H4 (cell line): ENCODE results near the gene RFTN1. TPM values are rescaled to one million over a fixed set of nuclear protein-coding genes. Genes with fewer than 3 reads are reported as not detected.

Experiments
- DNase-seq: peaks from one replicate; pipeline ENCODE4 v3.0.0-alpha.2; 2015; ENCODE audit warnings: low spot score
- total RNA-seq: library from RNA; depleted of rRNA; stranded (reverse); fragments of >200 nt; shearing (Covaris generic); gene quantifications from 2 replicates; pipeline ENCODE4 v1.2.3, GENCODE V29; 2014

The RFTN1 gene
- total RNA-seq, 1 experiment from 2014 or later: 5.4 TPM

GRCh38 chr3:16437640-16438039 is 75.9 kb downstream of the RFTN1 start:
- no peak for DNase-seq

DNA sequence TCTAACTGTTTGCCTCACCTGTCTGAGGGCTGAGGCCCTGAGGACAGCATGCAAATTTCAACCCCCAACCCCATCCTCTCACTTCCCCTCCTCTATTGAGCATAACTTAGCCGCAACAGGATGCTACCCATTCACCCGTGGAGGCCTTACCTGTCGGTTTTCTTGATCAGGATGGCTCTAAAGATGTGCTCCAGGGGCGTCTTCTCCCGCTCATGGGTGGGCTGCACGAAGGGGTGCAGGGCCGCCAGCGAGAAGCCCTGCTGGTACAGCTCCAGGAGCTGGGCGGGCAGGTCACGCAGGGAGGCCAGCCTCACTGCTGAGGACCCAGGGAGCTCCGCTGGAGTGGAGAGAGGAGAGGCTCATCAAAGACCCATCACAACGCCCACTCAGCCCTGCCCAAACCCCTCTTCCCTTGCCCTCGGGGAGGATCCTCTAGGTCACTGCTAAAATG is 79.8 kb downstream of the RFTN1 start:
- no peak for DNase-seq

- no peak for DNase-seq
Measured at GRCh38 chr3:16432714-16433113, 80.8 kb downstream of the RFTN1 start.

- DNase-seq: no peak
Measured at GRCh38 chr3:16430717-16431630, 82.5 kb downstream of the RFTN1 start.

GRCh38 chr3:16429086-16429485 is 84.4 kb downstream of the RFTN1 start:
- no peak for DNase-seq

DNA sequence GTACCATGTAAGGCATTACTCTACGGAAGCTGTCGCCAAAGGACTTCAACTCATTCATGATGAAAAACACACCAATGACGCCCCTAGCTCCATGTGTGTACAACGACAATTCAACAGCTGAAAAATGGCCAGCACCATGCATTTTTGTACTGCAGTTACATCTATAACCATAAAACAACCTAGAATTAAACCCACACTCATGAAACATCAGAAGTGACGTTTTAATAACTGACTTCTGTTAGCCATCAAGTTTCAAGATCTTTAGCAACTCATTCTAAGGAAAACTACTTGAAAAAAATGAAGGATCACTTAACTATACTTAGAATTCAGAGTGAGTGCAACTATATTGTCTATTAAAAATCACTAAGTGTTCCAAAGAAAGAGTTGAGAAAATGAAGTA is 84.9 kb downstream of the RFTN1 start:
- no peak for DNase-seq

GRCh38 chr3:16427103-16427965 is 86.2 kb downstream of the RFTN1 start:
- no peak for DNase-seq

DNA sequence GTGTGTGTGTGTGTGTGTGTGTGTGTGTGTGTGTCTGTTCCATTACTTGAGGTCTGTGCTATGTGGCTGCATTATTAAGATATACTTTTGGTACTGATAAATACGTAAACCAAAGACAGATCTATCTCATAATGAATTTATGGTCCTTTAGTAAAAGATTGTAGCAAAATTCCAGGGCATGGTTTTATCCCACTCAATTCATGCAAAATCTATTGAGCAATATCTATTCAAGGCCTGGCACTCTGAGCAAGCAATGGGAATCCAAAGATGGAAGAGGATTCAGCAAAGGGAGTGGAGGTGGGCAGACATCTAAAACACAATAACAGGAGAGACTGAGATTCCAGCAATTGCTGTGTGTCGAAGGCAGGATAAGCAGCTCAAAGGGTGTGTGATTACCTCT is 86.8 kb downstream of the RFTN1 start:
- DNase-seq: no peak

DNA sequence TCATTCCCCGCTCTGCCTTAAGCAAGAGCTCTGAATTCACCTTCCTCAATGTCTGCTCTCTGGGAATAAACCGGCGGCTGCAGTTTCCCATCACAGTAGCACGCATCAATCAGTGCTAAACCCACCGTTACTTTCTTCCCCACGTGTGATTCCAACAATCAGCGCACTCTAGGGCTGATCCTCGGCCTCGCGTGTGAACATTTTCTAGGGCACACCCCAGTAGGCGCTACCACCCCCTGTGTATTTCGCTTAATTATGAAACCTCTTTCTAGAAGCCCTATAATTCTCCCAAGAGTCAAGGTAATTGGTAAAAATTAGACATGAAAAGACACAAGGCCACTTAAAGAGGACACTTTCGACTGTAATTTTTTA is 87.5 kb downstream of the RFTN1 start:
- DNase-seq: no peak

- DNase-seq: no peak
Measured at GRCh38 chr3:16425398-16426028, 88.0 kb downstream of the RFTN1 start.

- no peak for DNase-seq
Measured at GRCh38 chr3:16423947-16424673, 89.4 kb downstream of the RFTN1 start.

- no peak for DNase-seq
Measured at GRCh38 chr3:16423298-16423697, 90.2 kb downstream of the RFTN1 start.

- DNase-seq: no peak
Measured at GRCh38 chr3:16419640-16420241, 93.8 kb downstream of the RFTN1 start.

GRCh38 chr3:16417945-16418739 is 95.4 kb downstream of the RFTN1 start:
- no peak for DNase-seq

DNA sequence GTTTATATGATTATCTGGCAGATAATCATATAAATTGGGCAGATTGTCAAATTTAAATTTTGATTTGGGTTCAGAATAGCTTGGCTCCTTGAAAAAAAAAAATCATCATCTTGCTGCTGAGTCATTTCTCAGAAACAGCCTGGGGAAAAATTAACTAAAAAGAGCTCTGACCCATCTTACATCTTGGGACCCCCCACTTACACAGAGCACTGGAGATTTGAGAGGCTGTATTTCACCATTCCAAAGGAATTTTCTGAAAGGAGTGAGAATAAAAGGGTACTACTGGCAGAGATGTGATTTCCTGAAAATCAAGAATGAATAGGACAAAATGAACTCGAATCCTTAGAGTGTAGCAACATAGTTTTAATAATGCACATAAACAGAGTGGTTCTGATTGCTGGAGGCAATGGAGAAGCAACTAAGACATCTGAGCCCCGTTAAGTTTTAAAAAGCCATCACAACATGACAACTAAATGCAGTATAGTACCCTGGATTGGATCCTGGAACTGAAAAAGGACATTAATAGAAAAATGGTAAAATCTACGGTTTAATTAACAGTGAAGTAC is 97.5 kb downstream of the RFTN1 start:
- no peak for DNase-seq

- DNase-seq: no peak
Measured at GRCh38 chr3:16413321-16413720, 100.2 kb downstream of the RFTN1 start.

- DNase-seq: no peak
Measured at GRCh38 chr3:16412192-16412800, 101.2 kb downstream of the RFTN1 start.

DNA sequence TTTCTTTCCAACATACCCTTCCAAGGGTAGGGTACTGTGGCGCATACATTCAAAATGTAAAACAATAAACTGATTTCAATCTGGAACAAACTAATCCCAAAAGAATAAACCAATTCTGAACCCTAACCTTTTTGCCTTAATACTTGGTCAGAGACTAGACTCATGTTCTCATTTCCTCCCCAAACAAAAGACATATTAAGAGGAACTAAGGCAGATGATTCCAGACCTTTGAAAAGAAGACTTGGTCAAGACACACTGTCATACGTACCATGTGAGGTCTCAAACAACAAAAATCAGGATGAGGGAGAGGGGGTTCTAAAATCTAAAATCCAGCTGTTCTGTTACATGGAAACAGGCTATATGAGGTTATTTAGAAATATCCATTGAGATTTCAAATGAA is 102.1 kb downstream of the RFTN1 start:
- DNase-seq: no peak

GRCh38 chr3:16410659-16411058 is 102.8 kb downstream of the RFTN1 start:
- no peak for DNase-seq

- no peak for DNase-seq
Measured at GRCh38 chr3:16409032-16409431, 104.5 kb downstream of the RFTN1 start.
